Central memory CD4-positive, alpha-beta T cell (primary cell): ENCODE results near the gene C6orf62.
"Not testable (repeated sequence)": the region's sequence is repeated elsewhere in the genome, so short reads cannot be mapped to it uniquely, and the experiment has no call there.

Source experiments
- DNase-seq: peaks from one replicate; pipeline ENCODE4 v3.0.0; 2022

The C6orf62 gene

GRCh38 chr6:24742216-24742738 lies 23.3 kb upstream of the C6orf62 start:
- DNase-seq: no peak

- DNase-seq: no peak
These were observed 21.9 kb upstream of the C6orf62 start for GRCh38 chr6:24740861-24741260.

GRCh38 chr6:24738741-24739140 lies 19.8 kb upstream of the C6orf62 start:
- no peak for DNase-seq

DNA sequence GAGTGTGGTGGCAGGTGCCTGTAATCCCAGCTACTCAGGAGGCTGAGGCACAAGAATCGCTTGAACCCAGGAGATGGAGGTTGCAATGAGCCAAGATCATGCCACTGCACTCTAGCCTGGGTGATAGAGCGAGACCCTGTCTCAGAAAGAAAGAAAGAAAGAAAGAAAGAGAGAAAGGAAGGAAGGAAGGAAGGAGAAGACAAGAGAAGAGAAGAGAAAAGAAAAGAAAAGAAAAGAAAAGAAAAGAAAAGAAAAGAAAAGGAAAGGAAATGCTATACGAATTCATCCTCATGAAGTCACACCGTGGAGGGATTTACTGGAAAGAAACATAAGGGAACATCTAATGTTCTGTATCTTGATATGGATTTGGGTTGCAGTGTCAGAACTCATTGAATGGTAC lies 15.8 kb upstream of the C6orf62 start:
- not testable (repeated sequence) for DNase-seq

DNA sequence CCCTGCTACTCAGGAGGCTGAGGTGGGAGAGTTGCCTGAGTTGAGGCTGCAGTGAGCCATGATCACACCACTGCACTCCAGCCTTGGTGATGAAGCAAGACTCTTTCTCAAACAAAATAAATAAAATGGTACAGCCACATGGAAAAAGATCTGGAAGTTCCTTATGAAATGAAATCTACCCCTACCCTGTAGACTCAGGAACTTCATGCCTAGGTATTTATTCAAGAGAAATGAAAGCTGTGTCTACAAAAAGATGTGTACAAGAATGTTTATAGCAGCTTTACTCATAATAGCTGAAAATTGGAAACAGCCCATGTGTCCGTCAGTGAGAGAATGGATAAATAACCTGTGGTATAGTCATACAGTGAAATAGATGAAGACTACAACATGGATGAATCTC lies 15.2 kb upstream of the C6orf62 start:
- no peak for DNase-seq

DNA sequence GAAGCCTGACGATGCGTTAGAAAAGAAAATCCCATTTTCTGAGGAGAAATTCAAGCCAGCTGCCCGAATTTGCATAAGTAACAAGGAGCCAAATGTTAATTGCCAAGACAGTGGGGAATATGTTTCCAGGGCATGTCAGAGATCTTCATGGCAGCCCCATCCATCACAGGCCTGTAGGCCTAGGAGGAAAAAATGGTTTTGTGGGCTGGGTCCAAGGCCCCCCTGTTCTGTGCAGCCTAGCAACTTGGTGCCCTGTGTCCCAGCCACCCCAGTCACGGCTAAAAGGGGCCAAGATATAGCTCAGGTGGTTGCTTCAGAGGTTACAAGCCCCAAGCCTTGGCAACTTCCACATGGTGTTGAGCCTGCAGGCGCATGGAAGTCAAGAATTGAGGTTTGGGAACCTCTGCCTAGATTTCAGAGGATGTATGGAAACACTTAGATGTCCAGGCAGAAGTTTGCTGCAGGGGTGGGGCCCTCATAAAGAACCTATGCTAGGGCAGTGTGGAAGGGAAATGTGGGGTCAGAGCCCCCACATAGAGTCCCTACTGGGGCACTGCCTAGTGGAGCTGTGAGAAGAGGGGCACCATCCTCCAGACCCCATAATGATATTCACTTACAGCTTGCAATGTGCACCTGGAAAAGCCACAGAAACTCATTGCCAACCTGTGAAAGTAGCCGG lies 12.6 kb upstream of the C6orf62 start:
- DNase-seq: not testable (repeated sequence)

GRCh38 chr6:24730653-24731052 lies 11.7 kb upstream of the C6orf62 start:
- DNase-seq: not testable (repeated sequence)

DNA sequence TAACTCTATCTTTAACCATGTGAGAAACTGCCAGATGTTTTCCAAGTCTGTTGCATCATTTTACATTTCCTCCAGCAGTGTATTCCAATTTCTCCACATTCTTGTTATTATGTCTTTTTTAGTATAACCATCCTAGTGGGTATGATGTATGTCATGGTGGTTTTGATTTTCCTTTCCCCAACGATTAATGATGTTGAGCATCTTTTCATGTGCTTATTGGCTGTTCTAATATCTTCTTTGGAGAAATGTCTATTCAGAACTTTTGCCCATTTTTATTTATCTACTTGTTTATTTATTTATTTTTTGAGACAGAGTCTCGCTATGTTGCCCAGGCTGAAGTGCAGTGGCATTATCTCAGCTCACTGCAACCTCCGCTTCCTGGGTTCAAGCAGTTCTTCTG lies 4.3 kb upstream of the C6orf62 start:
- DNase-seq: no peak

GRCh38 chr6:24721461-24722215 lies 2.7 kb upstream of the C6orf62 start:
- no peak for DNase-seq

- DNase-seq: peak; percentile 100
These were observed 1.9 kb upstream of the C6orf62 start for GRCh38 chr6:24720604-24721460.

GRCh38 chr6:24720131-24720603 lies 1.2 kb upstream of the C6orf62 start:
- DNase-seq: peak; percentile 81

DNA sequence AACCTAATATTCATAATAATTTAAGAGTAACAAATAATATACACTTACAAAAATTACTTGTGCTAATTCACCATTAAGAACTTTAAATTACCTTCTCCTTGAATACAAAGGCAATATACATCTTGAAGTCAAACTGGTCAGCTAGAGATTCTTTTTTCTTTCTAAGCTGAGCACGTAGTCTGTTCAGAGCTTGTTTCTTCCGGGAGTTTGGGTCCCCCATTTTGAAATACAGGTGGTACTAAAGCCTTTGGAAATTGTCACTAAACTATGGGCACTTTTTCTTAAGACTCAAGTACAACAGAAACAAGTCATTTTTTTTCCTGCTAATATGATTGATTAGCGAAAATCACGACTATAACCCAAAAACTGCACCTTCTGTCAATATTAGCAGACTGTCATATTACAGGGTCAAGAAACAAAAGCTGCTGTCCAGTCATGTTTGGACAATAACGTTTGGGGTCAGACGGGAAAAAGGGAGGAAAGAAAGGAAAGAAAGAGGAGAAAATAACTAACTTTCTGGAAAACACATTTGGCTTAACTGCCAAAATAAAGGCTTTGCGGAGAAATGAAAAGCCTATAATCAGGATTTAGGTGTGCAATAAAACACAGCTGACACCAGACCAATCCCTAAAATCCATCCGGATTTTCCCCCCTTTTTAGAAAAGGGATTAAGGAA lies 367 bp downstream of the C6orf62 start:
- DNase-seq: peak; percentile 3

GRCh38 chr6:24716602-24717148 lies 2.3 kb downstream of the C6orf62 start:
- not testable (repeated sequence) for DNase-seq

DNA sequence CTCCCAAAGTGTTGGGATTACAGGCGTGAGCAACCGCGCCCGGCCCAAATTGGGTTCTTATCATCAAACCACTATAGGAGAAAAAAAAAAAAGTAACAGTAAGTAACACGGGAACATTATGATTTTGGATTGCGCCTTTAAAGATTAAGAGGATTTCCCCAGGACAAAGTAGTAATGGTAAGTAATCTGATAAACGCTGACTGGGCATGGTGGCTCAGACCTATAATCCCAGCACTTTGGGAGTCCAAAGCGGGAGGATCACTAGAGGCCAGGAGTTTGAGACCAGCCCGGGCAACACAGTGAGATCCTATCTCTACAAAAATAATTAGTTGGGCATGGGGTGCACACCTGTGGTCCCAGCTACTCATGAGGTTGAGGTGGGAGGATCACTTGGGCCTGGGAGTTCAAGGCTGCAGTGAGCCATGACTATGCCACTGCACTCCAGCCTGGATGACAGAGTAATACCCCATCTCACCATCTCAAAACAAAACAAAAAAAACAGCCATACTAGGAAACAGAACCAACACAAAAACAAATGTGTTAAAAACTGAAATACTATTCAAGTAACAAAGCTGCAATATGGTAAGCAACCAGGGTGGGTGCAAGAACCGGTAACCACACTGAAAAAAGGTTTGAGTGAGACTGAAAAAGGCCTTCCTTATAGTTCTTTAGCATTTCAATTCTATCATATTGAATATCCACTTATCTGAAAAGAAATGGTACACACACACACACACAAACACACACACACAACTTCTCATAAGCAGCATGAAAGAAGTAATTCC lies 8.2 kb downstream of the C6orf62 start:
- no peak for DNase-seq

DNA sequence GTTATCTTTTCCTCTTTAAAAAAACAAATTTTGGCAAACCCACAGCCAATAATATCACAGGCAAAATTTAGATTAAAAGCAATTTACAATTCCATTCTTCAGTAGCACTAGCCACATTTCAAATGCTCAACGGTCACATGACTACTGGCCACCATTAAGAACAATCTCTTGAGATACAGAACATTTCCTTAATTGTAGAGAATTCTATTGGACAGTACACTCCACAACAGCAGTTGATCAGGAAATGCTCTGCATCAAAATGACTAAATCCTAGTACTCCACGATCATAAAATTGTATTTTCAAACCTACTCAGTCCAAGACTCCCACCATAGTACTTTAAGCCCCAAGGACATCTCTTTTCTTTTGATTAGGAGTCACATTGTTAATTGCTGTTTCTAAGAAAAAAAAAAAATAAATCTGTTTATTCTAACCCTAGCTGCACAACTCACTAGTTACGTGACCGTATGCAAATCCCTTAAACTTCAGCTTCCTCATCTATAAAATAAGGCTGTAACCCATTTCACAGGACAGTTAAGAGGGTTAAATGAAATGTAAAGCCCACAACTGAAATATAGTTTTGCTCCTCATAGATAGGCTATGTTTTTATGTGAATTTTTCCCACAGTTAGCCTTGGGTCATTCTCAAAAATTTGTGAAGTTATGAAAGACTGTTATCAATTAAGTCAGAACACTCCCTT lies 9.8 kb downstream of the C6orf62 start:
- no peak for DNase-seq

- DNase-seq: no peak
These were observed 10.3 kb downstream of the C6orf62 start for GRCh38 chr6:24708612-24709011.

GRCh38 chr6:24704468-24704867 lies 14.5 kb downstream of the C6orf62 start:
- DNase-seq: no peak

- no peak for DNase-seq
These were observed 16.2 kb downstream of the C6orf62 start for GRCh38 chr6:24702720-24703282.

DNA sequence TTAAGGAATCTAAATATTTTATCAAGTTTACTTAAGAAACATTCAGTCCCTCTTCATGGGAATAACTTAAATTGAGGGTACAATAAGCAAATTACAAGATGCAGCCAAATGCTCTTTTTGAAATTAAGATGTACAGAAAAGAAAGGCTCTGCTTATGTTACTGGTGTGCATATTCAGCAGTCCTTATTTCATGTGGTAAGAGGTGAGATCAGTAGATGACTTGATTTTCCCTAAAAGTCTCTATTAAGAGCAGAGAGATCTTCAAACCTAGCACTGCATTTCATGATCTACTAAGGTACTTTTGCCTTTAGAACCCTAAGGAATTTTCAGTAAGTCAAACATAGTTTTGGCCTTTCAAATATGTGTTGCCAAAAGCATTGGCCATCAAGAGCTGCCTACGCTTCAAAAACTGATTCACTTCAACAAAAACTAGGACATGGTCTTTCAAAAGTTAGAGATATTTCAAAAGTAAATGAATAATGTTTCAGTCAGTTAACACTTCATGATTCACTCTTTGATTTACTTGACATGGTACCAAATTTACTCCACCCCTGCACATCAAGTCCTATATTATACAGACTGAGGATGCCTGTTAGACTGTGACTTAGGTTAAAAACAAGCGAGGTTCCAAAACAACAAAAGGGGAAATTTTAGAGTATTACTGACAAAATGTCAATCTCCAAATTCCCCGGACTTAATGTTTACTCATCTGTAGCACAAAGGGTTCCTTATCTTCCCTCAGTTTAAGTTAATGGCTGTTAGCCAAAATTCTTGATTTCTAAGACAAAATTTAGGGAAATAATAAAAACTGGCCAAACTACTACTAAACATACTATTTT lies 19.2 kb downstream of the C6orf62 start:
- no peak for DNase-seq
